HepG2 (cell line): ENCODE results near the gene NTN4. TPM values are rescaled to one million over a fixed set of nuclear protein-coding genes. Genes with fewer than 3 reads are reported as not detected.
A peak's percentile ranks its signal among the peaks of the same experiment; 100 is the strongest.

Source experiments
- ATAC-seq: fragments of 200-7000 bp; cut with Tn5 transposase; 3 replicates; pipeline ENCODE4 v1.9.1; 2020; ENCODE audit warnings: mild to moderate bottlenecking, moderate library complexity
- BruUV-seq: library from RNA; stranded (reverse); fragments of 400-500 nt; replicated peaks from 2 replicates; lab custom pipeline; 2021; lab: Mats Ljungman, UMichigan
- CTCF ChIA-PET: fragments of 300-600 bp; formaldehyde crosslinking; extraction: SDS; loops from one replicate; lab custom pipeline; 2021; ENCODE audit warnings: low total read pairs, inconsistent platforms, low intra/inter-chr PET ratio; lab: Yijun Ruan, JAX
- POLR2A ChIA-PET: fragments of 350-600 bp; sonication (Branson Sonifier 250); formaldehyde crosslinking; loops from one replicate; lab custom pipeline; 2020; ENCODE audit warnings: antibody characterized with exemption, inconsistent platforms; lab: Yijun Ruan, JAX
- DNase-seq: peaks from one replicate; pipeline ENCODE4 v3.0.0-alpha.2; 2015; ENCODE audit warnings: low spot score
- FAIRE-seq: peaks from 3 replicates; lab custom pipeline; 2011; peaks lifted over from hg19 to GRCh38; lab: Jason Lieb, UNC
- H2AFZ ChIP-seq: one replicate; pipeline ENCODE4 v1.6.1; 2011; ENCODE audit warnings: low read length, inconsistent platforms
- H3K27ac ChIP-seq: fragments of 300-600 bp; 3 replicates; pipeline ENCODE4 v1.8.0; 2011; ENCODE audit warnings: mixed run types, mild to moderate bottlenecking, mixed read lengths, low read length, inconsistent platforms; ENCODE audit not compliant: insufficient read depth; ENCODE audit errors: extremely low read length
- H3K27me3 ChIP-seq, 2 experiments: fragments of 200-600 bp in 1 of 2; 2 replicates in 1 of 2; 3 replicates in 1 of 2; pipeline versions ENCODE4 v1.6.0 to v1.8.0; 2011; ENCODE audit warnings: low read length in 2 of 2, mild to moderate bottlenecking in 2 of 2, moderate library complexity in 2 of 2, inconsistent platforms in 1 of 2; ENCODE audit not compliant: insufficient read depth in 2 of 2, control insufficient read depth in 1 of 2
- H3K36me3 ChIP-seq, 2 experiments: fragments of 200-600 bp in 1 of 2; replicated peaks in 1 of 2; 2 replicates in 1 of 2; 3 replicates in 1 of 2; pipeline versions ENCODE4 v1.5.1 to v1.8.0; 2011; ENCODE audit warnings: low read length in 2 of 2, inconsistent platforms in 1 of 2; ENCODE audit not compliant: insufficient read depth in 2 of 2, control insufficient read depth in 1 of 2
- H3K4me1 ChIP-seq: 2 replicates; pipeline ENCODE4 v1.5.1; 2012; ENCODE audit warnings: low read length, inconsistent platforms; ENCODE audit not compliant: insufficient read depth
- H3K4me2 ChIP-seq: 2 replicates; pipeline ENCODE4 v1.6.0; 2011; ENCODE audit warnings: low read depth, low read length, inconsistent platforms
- H3K4me3 ChIP-seq, 3 experiments: fragments of 200-600 bp in 1 of 3; sonication (generic), shearing (Covaris generic) in 1 of 3; replicated peaks in 1 of 3; 2 replicates each; pipeline ENCODE4 v1.5.1; 2011 to 2016; ENCODE audit warnings: low read length in 3 of 3, inconsistent platforms in 2 of 3, low read depth in 2 of 3, mild to moderate bottlenecking in 2 of 3, control low read depth in 1 of 3, mixed read lengths in 1 of 3; ENCODE audit not compliant: insufficient read depth in 1 of 3
- H3K79me2 ChIP-seq: one replicate; pipeline ENCODE4 v1.6.1; 2011; ENCODE audit warnings: low read length, inconsistent platforms; ENCODE audit not compliant: insufficient read depth
- H3K9ac ChIP-seq: 2 replicates; pipeline ENCODE4 v1.6.0; 2011; ENCODE audit warnings: mild to moderate bottlenecking, low read depth, low read length, inconsistent platforms; ENCODE audit not compliant: insufficient read depth
- H3K9me3 ChIP-seq: 2 replicates; pipeline ENCODE4 v1.5.1; 2012; ENCODE audit warnings: mild to moderate bottlenecking, low read length
- H4K20me1 ChIP-seq: 2 replicates; pipeline ENCODE4 v1.6.0; 2011; ENCODE audit warnings: inconsistent platforms, mild to moderate bottlenecking, low read length, moderate library complexity; ENCODE audit not compliant: insufficient read depth
- CEBPG ChIP-seq: IDR thresholded peaks from 2 replicates; pipeline ENCODE4 v1.6.1; 2016
- KIAA2018 ChIP-seq: sonication (generic); formaldehyde crosslinking; IDR thresholded peaks from 2 replicates; pipeline ENCODE4 v1.5.0; 2020; ENCODE audit warnings: mild to moderate bottlenecking, missing genetic modification reagents, borderline replicate concordance
- NFIC ChIP-seq: IDR thresholded peaks from 2 replicates; pipeline ENCODE4 v1.6.1; 2012; ENCODE audit warnings: mild to moderate bottlenecking, low read length, inconsistent platforms
- SALL1 ChIP-seq: sonication (generic); formaldehyde crosslinking; IDR thresholded peaks from 2 replicates; pipeline ENCODE4 v1.8.0; 2022; ENCODE audit warnings: mild to moderate bottlenecking, missing genetic modification reagents
- SETDB1 ChIP-seq: sonication (generic); formaldehyde crosslinking; IDR thresholded peaks from 2 replicates; pipeline ENCODE4 v1.5.1; 2020; ENCODE audit warnings: missing genetic modification reagents, mild to moderate bottlenecking, borderline replicate concordance
- SP4 ChIP-seq: sonication (generic); formaldehyde crosslinking; IDR thresholded peaks from 2 replicates; pipeline ENCODE4 v1.8.1; 2023; ENCODE audit warnings: mild to moderate bottlenecking, missing genetic modification reagents
- ZFP91 ChIP-seq: sonication (generic); formaldehyde crosslinking; IDR thresholded peaks from 2 replicates; pipeline ENCODE4 v1.9.0; 2022; ENCODE audit warnings: missing genetic modification reagents, mild to moderate bottlenecking, borderline replicate concordance
- ZNF160 ChIP-seq: sonication (generic); formaldehyde crosslinking; IDR thresholded peaks from 2 replicates; pipeline ENCODE4 v1.8.0; 2022; ENCODE audit warnings: mild to moderate bottlenecking, inconsistent platforms, missing genetic modification reagents
- ZNF468 ChIP-seq: sonication (generic); formaldehyde crosslinking; IDR thresholded peaks from 2 replicates; pipeline ENCODE4 v1.8.0; 2022; ENCODE audit warnings: mild to moderate bottlenecking, moderate library complexity, missing genetic modification reagents
- ZNF567 ChIP-seq: sonication (generic); formaldehyde crosslinking; IDR thresholded peaks from 2 replicates; pipeline ENCODE4 v1.8.1; 2023; ENCODE audit warnings: mild to moderate bottlenecking, missing genetic modification reagents, borderline replicate concordance
- ZNF772 ChIP-seq: sonication (generic); formaldehyde crosslinking; IDR thresholded peaks from 2 replicates; pipeline ENCODE4 v1.5.0; 2020; ENCODE audit warnings: mild to moderate bottlenecking, missing genetic modification reagents
- WGBS: methylation state at CpG from one replicate; pipeline ENCODE4 v1.1.6; 2017; ENCODE audit warnings: low lambda C conversion rate; 5-methylcytosine and 5-hydroxymethylcytosine counted together
- in situ Hi-C: cut with HindIII; loops from 2 replicates; pipeline ENCODE4 v1.10.0; 2017; ENCODE audit warnings: low pct_unique_long_range_greater_than_20kb; ENCODE audit not compliant: extremely low pct_ligation_motif_present
- intact Hi-C: fragments of 100-400 bp; cut with micrococcal nuclease; formaldehyde crosslinking; loops from one replicate; pipeline ENCODE4 v1.10.0; 2022; ENCODE audit not compliant: unreplicated experiment
- polyA plus RNA-seq, 8 experiments: library from polyadenylated mRNA; depleted of rRNA in 3 of 8; stranded (reverse) in 7 of 8; unstranded in 1 of 8; fragments of >200 nt; fragmentation: Illumina TruSeq in 4 of 8; extraction: Trizol in 4 of 8; gene quantifications; 2 replicates each; pipeline versions ENCODE4 v1.2.1 to v1.2.3, GENCODE V29; 2011 to 2016; ENCODE audit warnings: low read depth in 4 of 8, missing spikeins in 1 of 8, mixed read lengths in 1 of 8; ENCODE audit not compliant: insufficient read depth in 1 of 8
- total RNA-seq, 5 experiments: library from RNA; depleted of rRNA; stranded (reverse); fragments of >200 nt; fragmentation: Illumina TruSeq; extraction: Trizol; gene quantifications; 2 replicates each; pipeline ENCODE4 v1.2.3, GENCODE V29; 2016; ENCODE audit warnings: low read depth in 1 of 5

The NTN4 gene
- total and polyA plus RNA-seq, 2 of the 13 experiments (the other 11 are each of a cell fraction or from before 2014, with no cell fraction given) = 7.8 to 11.5 TPM

- DNase-seq (peak; percentile 85), FAIRE-seq (peak; percentile 94), ATAC-seq (peak; percentile 97)
- Histone ChIP-seq H2AFZ (no peak overlapping the region), H3K4me2 (peak overlapping the region; percentile 59), H3K4me3 (peak overlapping the region in 2 of 3 experiments; percentile 25 to 27; a peak in 2 of 6 replicates), H3K27me3 (no peaks in the 10 kb centered on the region), H3K79me2 (no peaks in the 10 kb centered on the region), H3K9me3 (no peaks in the 10 kb centered on the region), H3K9ac (no peak overlapping the region), H4K20me1 (no peaks in the 10 kb centered on the region), H3K36me3 (no peaks in the 10 kb centered on the region), H3K4me1 (peaks cover 68% of the 10 kb centered on the region), H3K27ac (peak overlapping the region; percentile 57)
- ChIA-PET POLR2A (interaction anchor here (0.9 kb wide), 1 partner anchor 13 kb away, joined by 4 read pairs; no protein-coding TSS in a partner anchor), CTCF (no interaction called here)
- intact Hi-C loops (no loop called here), in situ Hi-C loops (loop anchor here (10.0 kb wide), 1 partner anchor 178 kb away; no protein-coding TSS in a partner anchor)
- BruUV-seq = TSS peak; percentile 57
- WGBS = 3% methylated on average over 5 of the region's 5 CpGs
- TF ChIP-seq ZFP91 (no peak), CEBPG (peak; percentile 69), SALL1 (peak; percentile 88), ZNF468 (CRISPR knock-in tag) (no peak), ZNF772 (CRISPR knock-in tag) (no peak), SETDB1 (CRISPR knock-in tag) (no peak), NFIC (peak; percentile 73), KIAA2018 (CRISPR knock-in tag) (no peak), ZNF160 (CRISPR knock-in tag) (no peak), ZNF567 (CRISPR knock-in tag) (no peak), SP4 (CRISPR knock-in tag) (no peak)
These were observed 12.1 kb upstream of the NTN4 start for GRCh38 chr12:95802482-95803270.
